Measurements from ENCODE around the gene BRIP1.
"Not testable (repeated sequence)": the region's sequence is repeated elsewhere in the genome, so short reads cannot be mapped to it uniquely, and the experiment has no call there.

Gene BRIP1

GRCh38 chr17:61727798-61728197, 135.5 kb downstream of the BRIP1 start:
- DNase-seq (ENCODE audit: low spot score): not testable (repeated sequence)

GRCh38 chr17:61726977-61727376, 136.4 kb downstream of the BRIP1 start:
- DNase-seq (ENCODE audit: low spot score): no peak

GRCh38 chr17:61724777-61725176, 138.6 kb downstream of the BRIP1 start:
- DNase-seq (ENCODE audit: low spot score): no peak

- DNase-seq (ENCODE audit: low spot score): no peak
Observed at GRCh38 chr17:61723914-61724313, 139.4 kb downstream of the BRIP1 start.

- DNase-seq (ENCODE audit: low spot score): no peak
Observed at GRCh38 chr17:61723183-61723582, 140.1 kb downstream of the BRIP1 start.

GRCh38 chr17:61722398-61722797, 140.9 kb downstream of the BRIP1 start:
- DNase-seq (ENCODE audit: low spot score): no peak

- DNase-seq (ENCODE audit: low spot score): no peak
Observed at GRCh38 chr17:61720016-61720795, 143.1 kb downstream of the BRIP1 start.

- not testable (repeated sequence) for DNase-seq (ENCODE audit: low spot score)
Observed at GRCh38 chr17:61719220-61719619, 144.1 kb downstream of the BRIP1 start.

- DNase-seq (ENCODE audit: low spot score): no peak
Observed at GRCh38 chr17:61718022-61718421, 145.3 kb downstream of the BRIP1 start.

- no peak for DNase-seq (ENCODE audit: low spot score)
Observed at GRCh38 chr17:61717352-61717751, 146.0 kb downstream of the BRIP1 start.

GRCh38 chr17:61716225-61716829, 147.0 kb downstream of the BRIP1 start:
- no peak for DNase-seq (ENCODE audit: low spot score)

- no peak for DNase-seq (ENCODE audit: low spot score)
Observed at GRCh38 chr17:61715348-61715747, 148.0 kb downstream of the BRIP1 start.

GRCh38 chr17:61714300-61714699, 149.0 kb downstream of the BRIP1 start:
- no peak for DNase-seq (ENCODE audit: low spot score)

GRCh38 chr17:61713035-61713434, 150.3 kb downstream of the BRIP1 start:
- no peak for DNase-seq (ENCODE audit: low spot score)

- DNase-seq (ENCODE audit: low spot score): no peak
Observed at GRCh38 chr17:61710546-61710945, 152.8 kb downstream of the BRIP1 start.

- DNase-seq (ENCODE audit: low spot score): no peak
Observed at GRCh38 chr17:61709567-61709966, 153.8 kb downstream of the BRIP1 start.

GRCh38 chr17:61704935-61705449, 158.3 kb downstream of the BRIP1 start:
- DNase-seq (ENCODE audit: low spot score): no peak

- no peak for DNase-seq (ENCODE audit: low spot score)
Observed at GRCh38 chr17:61702450-61702849, 160.9 kb downstream of the BRIP1 start.

- DNase-seq (ENCODE audit: low spot score): no peak
Observed at GRCh38 chr17:61701978-61702377, 161.3 kb downstream of the BRIP1 start.

- DNase-seq (ENCODE audit: low spot score): no peak
Observed at GRCh38 chr17:61701334-61701733, 162.0 kb downstream of the BRIP1 start.

GRCh38 chr17:61700252-61700651, 163.1 kb downstream of the BRIP1 start:
- no peak for DNase-seq (ENCODE audit: low spot score)

GRCh38 chr17:61699694-61700093, 163.6 kb downstream of the BRIP1 start:
- DNase-seq (ENCODE audit: low spot score): no peak

- no peak for DNase-seq (ENCODE audit: low spot score)
Observed at GRCh38 chr17:61699032-61699431, 164.3 kb downstream of the BRIP1 start.

GRCh38 chr17:61698244-61698643, 165.1 kb downstream of the BRIP1 start:
- DNase-seq (ENCODE audit: low spot score): no peak

Measured in CD4-positive, alpha-beta T cell treated with Interleukin-2 at 100 ng/mL for 4 hours (primary cell).